Adrenal gland (tissue), 12 donors: Measurements from ENCODE around the gene MINDY4. TPM values are rescaled to one million over a fixed set of nuclear protein-coding genes. Genes with fewer than 3 reads are reported as not detected.
A peak's percentile ranks its signal among the peaks of the same experiment; 100 is the strongest.

Experiments
- DNase-seq, 7 donors: peaks; one replicate each; pipeline ENCODE4 v3.0.0-alpha.2; 2019 to 2020
- H3K27ac ChIP-seq, 5 donors: fragments of 200-600 bp; sonication (generic) in 4 of 5; 1 replicate in 3 of 5; 2 replicates in 2 of 5; pipeline versions ENCODE4 v1.5.1 to v1.8.0; 2016 to 2020; ENCODE audit warnings: mild to moderate bottlenecking in 1 of 5
- H3K27me3 ChIP-seq: fragments of 200-600 bp; 2 replicates; pipeline ENCODE4 v1.8.0; 2021
- H3K36me3 ChIP-seq, 2 donors: fragments of 200-600 bp; replicated peaks in 1 of 2; 1 replicate in 1 of 2; 2 replicates in 1 of 2; pipeline versions ENCODE4 v1.5.1 to v1.8.0; 2018 to 2022
- H3K4me1 ChIP-seq, 2 donors: fragments of 200-600 bp; replicated peaks in 1 of 2; 1 replicate in 1 of 2; 2 replicates in 1 of 2; pipeline versions ENCODE4 v1.5.1 to v1.8.0; 2018 to 2021
- H3K4me3 ChIP-seq, 4 donors: fragments of 200-600 bp; sonication (generic) in 3 of 4; one replicate each; pipeline ENCODE4 v1.5.1; 2016 to 2018
- H3K9me3 ChIP-seq, 3 donors: fragments of 200-600 bp; sonication (generic) in 1 of 3; replicated peaks in 1 of 3; 1 replicate in 2 of 3; 2 replicates in 1 of 3; pipeline versions ENCODE4 v1.5.1 to v1.8.0; 2016 to 2021
- CTCF ChIP-seq, 6 experiments: fragments of 450-650 bp in 4 of 6; fragments of 200-600 bp in 2 of 6; sonication (generic) in 1 of 6; IDR thresholded peaks; 1 replicate in 5 of 6; 2 replicates in 1 of 6; pipeline versions ENCODE4 v1.5.1 to v1.8.0; 2016 to 2021; ENCODE audit warnings: antibody characterized with exemption in 6 of 6, mild to moderate bottlenecking in 2 of 6, moderate library complexity in 1 of 6
- POLR2A ChIP-seq, 2 donors: fragments of 450-650 bp; IDR thresholded peaks; one replicate each; pipeline ENCODE4 v1.6.1; 2017; ENCODE audit warnings: antibody characterized with exemption in 2 of 2, mild to moderate bottlenecking in 2 of 2, moderate library complexity in 1 of 2
- WGBS, 4 donors: extraction: QIAGEN DNeasy Blood & Tissue Kit in 2 of 4; methylation state at CpG; one replicate each; pipeline versions ENCODE4 v1.1.5 to v1.1.7; 2013 to 2017; 5-methylcytosine and 5-hydroxymethylcytosine counted together
- intact Hi-C, 2 donors: fragments of 100-400 bp; cut with DNase I; formaldehyde crosslinking; loops; one replicate each; pipeline versions ENCODE4 v1.14.1 to v1.15.0; 2022 to 2023
- polyA plus RNA-seq, 3 donors: library from polyadenylated mRNA; stranded (reverse); fragments of 200-250 nt in 2 of 3; fragments of 350-450 nt in 1 of 3; fragmentation: Illumina TruSeq in 1 of 3; extraction: RNeasy Lipid Tissue Mini Kit (QIAGEN cat#74804) in 1 of 3; gene quantifications; one replicate each; pipeline ENCODE4 v1.2.3, GENCODE V29; 2013 to 2014
- total RNA-seq, 9 donors: library from RNA; depleted of rRNA in 4 of 9; stranded (reverse); fragments of >200 nt in 4 of 9; fragments of 120-200 nt in 1 of 9; fragmentation: NEBNext Ultra II Directional in 1 of 9; extraction: Animal tissue kit (Norgen Biotek cat#: 25700) in 1 of 9; gene quantifications; one replicate each; pipeline versions ENCODE4 v1.1.0 to v1.2.4, GENCODE V29; 2013 to 2023
- donor health status: healthy with polysubstance abuse.
- donor health status: Bipolar disorder and iron deficiency.
- donor health status: DM: yes; HTN: yes; CAD: no.
- donor health status: DM: no; HTN: no; CAD: no.
- donor health status: DM: no; HTN: no; CAD: no.
- donor health status: DM: yes; HTN: yes; CAD: no.

The MINDY4 gene
- total and polyA plus RNA-seq, 12 donors = 4.8 to 19.9 (median 7.3) TPM

DNA sequence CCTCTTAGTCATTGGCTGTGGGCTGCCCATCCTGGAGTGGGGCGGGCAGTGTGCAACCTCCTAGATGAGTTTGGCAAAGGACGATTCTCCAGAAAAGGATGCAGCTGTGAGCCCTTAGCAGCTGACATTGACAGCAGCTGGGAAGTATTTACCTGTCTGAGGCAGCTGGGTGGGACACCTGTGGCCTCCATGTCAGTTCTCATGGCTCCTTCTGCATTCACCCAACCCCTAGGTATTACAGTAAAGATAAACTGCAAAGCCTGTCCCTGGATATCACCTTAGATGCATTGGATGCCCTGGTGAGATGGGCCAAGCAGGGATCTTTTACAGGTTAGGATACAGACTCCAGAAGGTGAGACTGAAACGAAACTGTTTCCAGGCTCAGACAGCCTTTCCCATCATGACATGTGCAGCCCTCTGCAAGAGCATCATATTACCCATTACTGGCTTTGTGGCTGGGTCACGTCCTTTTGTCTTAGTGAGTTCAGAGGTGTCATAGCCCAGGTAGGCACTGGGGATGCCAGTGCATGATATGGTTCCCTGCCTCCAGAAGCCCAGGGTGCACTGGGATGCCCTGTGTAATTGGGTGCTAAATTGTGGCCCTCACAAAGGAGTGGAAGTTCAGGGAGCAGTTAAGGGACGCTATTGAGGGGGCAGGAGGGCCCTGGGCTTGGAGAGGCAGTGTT is 28.9 kb downstream of the MINDY4 start:
- peak overlapping the region in 2 of 5 donors; percentile 3 to 46 for H3K27ac ChIP-seq
- DNase-seq = no peak
- WGBS, 4 donors = 81 to 93% (median 87%) methylated on average over 4 to 5 of the region's 5 CpGs

GRCh38 chr7:30800785-30801252 is 29.6 kb downstream of the MINDY4 start:
- WGBS, 4 donors = 48 to 58% (median 52%) methylated on average over 6 of the region's 6 CpGs
- intact Hi-C loops = loop anchor here (5.0 to 10.0 kb wide), 3 partner anchors 134 to 321 kb away; no protein-coding TSS in a partner anchor

More for the DNA sequence above, 28.9 kb downstream of the MINDY4 start:
- Histone ChIP-seq H3K36me3 (no peaks in the 10 kb centered on the region), H3K27me3 (no peaks in the 10 kb centered on the region), H3K4me3 (no peak overlapping the region), H3K4me1 (peaks cover 0 to 16% of the 10 kb centered on the region in 2 donors), H3K9me3 (no peaks in the 10 kb centered on the region)
- TF ChIP-seq POLR2A (IDR thresholded peaks at IDR 0.05) = no peak
- no peak for TF ChIP-seq CTCF (IDR thresholded peaks at IDR 0.05)
- intact Hi-C loops = loop anchor here (5.0 to 10.0 kb wide), 3 partner anchors 135 to 322 kb away; no protein-coding TSS in a partner anchor

DNA sequence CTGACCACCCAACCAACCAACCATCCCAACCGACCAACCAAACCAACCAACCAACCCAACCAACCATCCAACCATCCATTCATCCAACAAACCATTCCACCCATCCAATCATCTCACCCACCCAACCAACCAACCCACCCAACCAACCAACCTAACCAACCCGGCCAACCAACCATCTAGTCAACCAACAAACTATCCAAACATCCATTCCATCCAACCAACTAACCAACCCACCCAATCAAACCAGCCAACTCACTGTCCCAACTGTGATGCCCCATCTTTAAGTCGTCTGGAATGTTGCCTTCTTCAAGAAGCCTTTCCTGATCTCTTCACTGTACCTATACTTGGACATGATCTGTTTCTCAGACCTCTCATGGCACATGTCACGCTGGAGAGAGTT is 31.6 kb downstream of the MINDY4 start:
- DNase-seq = no peak
- H3K27me3 ChIP-seq = no peaks in the 10 kb centered on the region
- no peak overlapping the region for H3K27ac ChIP-seq
- intact Hi-C loops = loop anchor here (5.0 to 10.0 kb wide), 3 partner anchors 132 to 319 kb away; no protein-coding TSS in a partner anchor
- no peaks in the 10 kb centered on the region for H3K36me3 ChIP-seq
- 95 to 98% (median 97%) methylated on average over 4 of the region's 4 CpGs for WGBS, 4 donors
- H3K9me3 ChIP-seq = no peaks in the 10 kb centered on the region
- TF ChIP-seq POLR2A (IDR thresholded peaks at IDR 0.05) = no peak
- no peak for TF ChIP-seq CTCF (IDR thresholded peaks at IDR 0.05)
- no peak overlapping the region for H3K4me3 ChIP-seq
- peaks cover 0 to 10% of the 10 kb centered on the region in 2 donors for H3K4me1 ChIP-seq

More at GRCh38 chr7:30800785-30801252, 29.6 kb downstream of the MINDY4 start:
- peak; percentile 60 to 86 (median 65) for DNase-seq
- H3K27ac ChIP-seq = peak overlapping the region in 2 of 5 donors; percentile 6 to 34
- H3K27me3 ChIP-seq = no peaks in the 10 kb centered on the region
- TF ChIP-seq POLR2A (IDR thresholded peaks at IDR 0.05) (no peak), CTCF (IDR thresholded peaks at IDR 0.05) (peak; percentile 38 to 84 (median 78))
- H3K4me3 ChIP-seq = no peak overlapping the region
- H3K36me3 ChIP-seq = no peaks in the 10 kb centered on the region
- no peaks in the 10 kb centered on the region for H3K9me3 ChIP-seq
- H3K4me1 ChIP-seq = peaks cover 0 to 16% of the 10 kb centered on the region in 2 donors

- H3K9me3 ChIP-seq = no peaks in the 10 kb centered on the region
- 58 to 65% (median 59%) methylated on average over 3 of the region's 3 CpGs for WGBS, 4 donors
- H3K4me3 ChIP-seq = no peak overlapping the region
- H3K27ac ChIP-seq = peak overlapping the region in 1 of 5 donors; percentile 50
- DNase-seq = no peak
- TF ChIP-seq CTCF (IDR thresholded peaks at IDR 0.05) = no peak
- no peak for TF ChIP-seq POLR2A (IDR thresholded peaks at IDR 0.05)
- no peaks in the 10 kb centered on the region for H3K36me3 ChIP-seq
- H3K27me3 ChIP-seq = no peaks in the 10 kb centered on the region
- intact Hi-C loops = loop anchor here (5.0 to 10.0 kb wide), 3 partner anchors 131 to 318 kb away; no protein-coding TSS in a partner anchor
- H3K4me1 ChIP-seq = peaks cover 0 to 10% of the 10 kb centered on the region in 2 donors
These were observed 33.0 kb downstream of the MINDY4 start for GRCh38 chr7:30804078-30804661.
